Breast epithelium (tissue), 4 donors: ENCODE data around the gene C16orf86. TPM values are rescaled to one million over a fixed set of nuclear protein-coding genes. Genes with fewer than 3 reads are reported as not detected.

Source experiments
- DNase-seq, 2 donors: peaks; one replicate each; pipeline ENCODE4 v3.0.0-alpha.2; 2019; ENCODE audit warnings: low spot score in 2 of 2
- H3K27ac ChIP-seq, 2 donors: fragments of 200-600 bp; sonication (generic) in 1 of 2; one replicate each; pipeline ENCODE4 v1.5.1; 2016 to 2019; ENCODE audit warnings: mild to moderate bottlenecking in 1 of 2
- H3K27me3 ChIP-seq, 2 donors: fragments of 200-600 bp; sonication (generic) in 1 of 2; one replicate each; pipeline versions ENCODE4 v1.5.1 to v1.6.0; 2017 to 2019; ENCODE audit warnings: control low read depth in 1 of 2, mild to moderate bottlenecking in 1 of 2
- H3K36me3 ChIP-seq: fragments of 200-600 bp; one replicate; pipeline ENCODE4 v1.5.1; 2019
- H3K4me1 ChIP-seq, 2 donors: fragments of 200-600 bp; sonication (generic); one replicate each; pipeline ENCODE4 v1.5.1; 2016 to 2019; ENCODE audit warnings: control low read depth in 1 of 2
- H3K4me3 ChIP-seq, 3 donors: fragments of 200-600 bp; sonication (generic); 1 replicate in 2 of 3; 2 replicates in 1 of 3; pipeline ENCODE4 v1.5.1; 2016 to 2019; ENCODE audit warnings: mild to moderate bottlenecking in 3 of 3, moderate library complexity in 2 of 3
- H3K9me3 ChIP-seq, 2 donors: fragments of 200-600 bp; sonication (generic) in 1 of 2; one replicate each; pipeline ENCODE4 v1.5.1; 2016 to 2019; ENCODE audit warnings: control low read depth in 1 of 2
- CTCF ChIP-seq, 3 donors: fragments of 450-650 bp; IDR thresholded peaks; one replicate each; pipeline ENCODE4 v1.5.1; 2016 to 2017; ENCODE audit warnings: antibody characterized with exemption in 3 of 3, mild to moderate bottlenecking in 3 of 3, moderate library complexity in 3 of 3
- POLR2A ChIP-seq: fragments of 450-650 bp; IDR thresholded peaks from one replicate; pipeline ENCODE4 v1.6.1; 2016; ENCODE audit warnings: antibody characterized with exemption, mild to moderate bottlenecking, moderate library complexity
- POLR2AphosphoS5 ChIP-seq, 3 donors: sonication (generic); formaldehyde crosslinking; IDR thresholded peaks; one replicate each; pipeline ENCODE4 v1.6.1; 2017; ENCODE audit warnings: antibody characterized with exemption in 3 of 3
- intact Hi-C: fragments of 100-400 bp; cut with DNase I; formaldehyde crosslinking; loops from one replicate; pipeline ENCODE4 v1.15.1; 2023; ENCODE audit warnings: low total_unique reads
- total RNA-seq, 3 donors: library from RNA; depleted of rRNA; stranded (reverse); fragments of >200 nt; gene quantifications; one replicate each; pipeline ENCODE4 v1.1.0, GENCODE V29; 2016

The C16orf86 gene
- total RNA-seq, 3 donors from 2014 or later = 7.2 to 18.1 (median 11.1) TPM

GRCh38 chr16:67661101-67661761 is 5.4 kb upstream of the C16orf86 start:
- DNase-seq = peak in 1 of 2 donors; percentile 42

GRCh38 chr16:67661886-67662652 is 4.5 kb upstream of the C16orf86 start:
- no peaks in the 10 kb centered on the region for H3K36me3 ChIP-seq
- peaks cover 12 to 20% of the 10 kb centered on the region in 2 donors for H3K4me1 ChIP-seq
- H3K4me3 ChIP-seq = no peak overlapping the region
- no peak for DNase-seq
- TF ChIP-seq POLR2AphosphoS5 (IDR thresholded peaks at IDR 0.05) (no peak), CTCF (IDR thresholded peaks at IDR 0.05) (no peak), POLR2A (no peak)
- H3K27me3 ChIP-seq = no peaks in the 10 kb centered on the region
- intact Hi-C loops = loop anchor here (10.0 kb wide), 1 partner anchor 143 kb away; the partner anchor contains the start of genes RANBP10 and TSNAXIP1
- H3K9me3 ChIP-seq = no peaks in the 10 kb centered on the region
- H3K27ac ChIP-seq = no peak overlapping the region

More at GRCh38 chr16:67661101-67661761, 5.4 kb upstream of the C16orf86 start:
- Histone ChIP-seq H3K4me1 (peaks cover 10 to 17% of the 10 kb centered on the region in 2 donors), H3K27ac (peak overlapping the region; percentile 95 to 96), H3K4me3 (peak overlapping the region; percentile 84 to 97 (median 87)), H3K27me3 (no peaks in the 10 kb centered on the region), H3K36me3 (no peaks in the 10 kb centered on the region), H3K9me3 (no peaks in the 10 kb centered on the region)
- intact Hi-C loops = loop anchor here (10.0 kb wide), 1 partner anchor 144 kb away; the partner anchor contains the start of genes RANBP10 and TSNAXIP1
- TF ChIP-seq POLR2A (no peak), POLR2AphosphoS5 (IDR thresholded peaks at IDR 0.05) (no peak), CTCF (IDR thresholded peaks at IDR 0.05) (no peak)

GRCh38 chr16:67662653-67663010 is 4.0 kb upstream of the C16orf86 start:
- Histone ChIP-seq H3K9me3 (no peaks in the 10 kb centered on the region), H3K36me3 (no peaks in the 10 kb centered on the region), H3K27me3 (no peaks in the 10 kb centered on the region), H3K27ac (no peak overlapping the region), H3K4me1 (peaks cover 18 to 25% of the 10 kb centered on the region in 2 donors), H3K4me3 (no peak overlapping the region)
- TF ChIP-seq CTCF (IDR thresholded peaks at IDR 0.05) (no peak), POLR2AphosphoS5 (IDR thresholded peaks at IDR 0.05) (no peak), POLR2A (no peak)
- intact Hi-C loops = loop anchor here (10.0 kb wide), 1 partner anchor 142 kb away; the partner anchor contains the start of genes RANBP10 and TSNAXIP1
- no peak for DNase-seq

GRCh38 chr16:67663151-67663876 is 3.3 kb upstream of the C16orf86 start:
- Histone ChIP-seq H3K4me3 (no peak overlapping the region), H3K9me3 (no peaks in the 10 kb centered on the region), H3K27ac (no peak overlapping the region), H3K36me3 (no peaks in the 10 kb centered on the region), H3K4me1 (peaks cover 20 to 25% of the 10 kb centered on the region in 2 donors), H3K27me3 (no peaks in the 10 kb centered on the region)
- no peak for DNase-seq
- no peak for TF ChIP-seq CTCF (IDR thresholded peaks at IDR 0.05)
- TF ChIP-seq POLR2AphosphoS5 (IDR thresholded peaks at IDR 0.05) = no peak
- TF ChIP-seq POLR2A = no peak
- intact Hi-C loops = loop anchor here (10.0 kb wide), 1 partner anchor 141 kb away; the partner anchor contains the start of genes RANBP10 and TSNAXIP1
